CD4-positive, CD25-positive, alpha-beta regulatory T cell (primary cell): ENCODE data around the gene ZSWIM1. TPM values are rescaled to one million over a fixed set of nuclear protein-coding genes. Genes with fewer than 3 reads are reported as not detected.

Experiments used
- ATAC-seq, 2 donors: fragments of 150-1000 bp; cut with Tn5 transposase; one replicate each; pipeline ENCODE4 v1.10.0; 2021; ENCODE audit warnings: low read depth in 2 of 2, moderate number of reproducible peaks in 2 of 2, moderate library complexity in 1 of 2
- DNase-seq, 3 donors: peaks; one replicate each; pipeline versions ENCODE4 v3.0.0 to v3.0.0-alpha.2; 2012 to 2022; ENCODE audit warnings: mixed read lengths in 1 of 3
- H3K27ac ChIP-seq: one replicate; pipeline ENCODE4 v1.7.0; 2013; ENCODE audit warnings: mild to moderate bottlenecking, low read length; ENCODE audit not compliant: insufficient read depth, poor library complexity, severe bottlenecking
- H3K27me3 ChIP-seq: one replicate; pipeline ENCODE4 v1.7.0; 2013; ENCODE audit warnings: low read length; ENCODE audit not compliant: control insufficient read depth, insufficient read depth
- H3K36me3 ChIP-seq: one replicate; pipeline ENCODE4 v1.7.0; 2013; ENCODE audit warnings: mild to moderate bottlenecking, low read length, moderate library complexity; ENCODE audit not compliant: control insufficient read depth, insufficient read depth
- H3K4me1 ChIP-seq: 2 replicates; pipeline ENCODE4 v1.7.0; 2013; ENCODE audit warnings: mild to moderate bottlenecking, low read length; ENCODE audit not compliant: insufficient read depth, control insufficient read depth, poor library complexity, severe bottlenecking
- H3K4me3 ChIP-seq: one replicate; pipeline ENCODE4 v1.7.0; 2013; ENCODE audit warnings: low read depth, mild to moderate bottlenecking, low read length, moderate library complexity
- H3K9me3 ChIP-seq, 2 experiments: 1 replicate in 1 of 2; 2 replicates in 1 of 2; pipeline ENCODE4 v1.7.0; 2013; ENCODE audit warnings: low read length in 2 of 2, mild to moderate bottlenecking in 1 of 2, moderate library complexity in 1 of 2; ENCODE audit not compliant: control insufficient read depth in 2 of 2
- H3K27ac Mint-ChIP-seq, 3 donors: one replicate each; pipeline ENCODE4 v1.8.0; 2020 to 2022; ENCODE audit warnings: mild to moderate bottlenecking in 3 of 3, mixed read lengths in 3 of 3, moderate library complexity in 2 of 3
- H3K27me3 Mint-ChIP-seq: one replicate; pipeline ENCODE4 v1.8.0; 2022; ENCODE audit warnings: mild to moderate bottlenecking, mixed read lengths
- H3K36me3 Mint-ChIP-seq: one replicate; pipeline ENCODE4 v1.8.0; 2020; ENCODE audit warnings: mixed read lengths
- H3K4me1 Mint-ChIP-seq, 4 donors: one replicate each; pipeline ENCODE4 v1.8.0; 2020 to 2022; ENCODE audit warnings: mixed read lengths in 4 of 4, mild to moderate bottlenecking in 1 of 4
- H3K4me3 Mint-ChIP-seq, 4 donors: one replicate each; pipeline ENCODE4 v1.8.0; 2020 to 2022; ENCODE audit warnings: mild to moderate bottlenecking in 4 of 4, mixed read lengths in 4 of 4, moderate library complexity in 3 of 4
- H3K9me3 Mint-ChIP-seq, 7 donors: one replicate each; pipeline ENCODE4 v1.8.0; 2020 to 2022; ENCODE audit warnings: mixed read lengths in 7 of 7, mild to moderate bottlenecking in 3 of 7, moderate library complexity in 2 of 7
- polyA plus RNA-seq, 4 donors: library from polyadenylated mRNA; unstranded; fragments of 300-500 nt; fragmentation: Illumina TruSeq; gene quantifications; one replicate each; pipeline ENCODE4 v1.2.3, GENCODE V29; 2021
- total RNA-seq: library from RNA; stranded (reverse); gene quantifications from one replicate; pipeline ENCODE4 v1.2.3, GENCODE V29; 2022

Gene ZSWIM1
- total and polyA plus RNA-seq, 5 donors from 2014 or later: 1.3 to 7.7 (median 3.9) TPM

GRCh38 chr20:45890985-45891983 lies 10.3 kb downstream of the ZSWIM1 start, which contains the start of the genes CTSA and NEURL2:
Gene CTSA (plus strand): TSS chr20:45891335. CDS start chr20:45891569, 234 bp downstream.
Gene NEURL2 (minus strand): TSS chr20:45891208. CDS start chr20:45890991, 217 bp downstream.
- peak within 1 kb of the TSS; percentile 73 for H3K4me3 ChIP-seq
- no peaks in the 10 kb centered on the region for H3K9me3 Mint-ChIP-seq

GRCh38 chr20:45892049-45892825 lies 11.2 kb downstream of the ZSWIM1 start:
- Mint-ChIP-seq H3K4me3 (peak overlapping the region; percentile 93 to 94 (median 94)), H3K9me3 (no peaks in the 10 kb centered on the region), H3K27ac (peak overlapping the region; percentile 61 to 89 (median 80)), H3K27me3 (no peaks in the 10 kb centered on the region), H3K36me3 (peaks cover 15% of the 10 kb centered on the region), H3K4me1 (peaks cover 15 to 55% (median 27%) of the 10 kb centered on the region in 4 donors)
- no peaks in the 10 kb centered on the region for H3K9me3 ChIP-seq
- H3K27me3 ChIP-seq: no peaks in the 10 kb centered on the region
- peak overlapping the region; percentile 67 for H3K27ac ChIP-seq
- ATAC-seq: no peak
- peaks cover 23% of the 10 kb centered on the region for H3K36me3 ChIP-seq
- peak overlapping the region; percentile 73 for H3K4me3 ChIP-seq
- peaks cover 35% of the 10 kb centered on the region for H3K4me1 ChIP-seq
- no peak for DNase-seq

More at GRCh38 chr20:45890985-45891983, 10.3 kb downstream of the ZSWIM1 start, which contains the start of the genes CTSA and NEURL2:
- Mint-ChIP-seq H3K27me3 (no peaks in the 10 kb centered on the region), H3K4me1 (peaks cover 15 to 59% (median 27%) of the 10 kb centered on the region in 4 donors), H3K36me3 (peaks cover 14% of the 10 kb centered on the region), H3K4me3 (peak within 1 kb of the TSS; percentile 93 to 94 (median 94)), H3K27ac (peak within 1 kb of the TSS; percentile 89 to 97 (median 95))
- H3K27me3 ChIP-seq: no peaks in the 10 kb centered on the region
- H3K27ac ChIP-seq: peak within 1 kb of the TSS; percentile 67
- DNase-seq: peak; percentile 80 to 89 (median 80)
- no peaks in the 10 kb centered on the region for H3K9me3 ChIP-seq
- ATAC-seq: peak; percentile 73 to 76
- H3K4me1 ChIP-seq: peaks cover 35% of the 10 kb centered on the region
- peaks cover 15% of the 10 kb centered on the region for H3K36me3 ChIP-seq

GRCh38 chr20:45892828-45893500 lies 11.9 kb downstream of the ZSWIM1 start:
- peak overlapping the region; percentile 9 for H3K27ac ChIP-seq
- peaks cover 35% of the 10 kb centered on the region for H3K4me1 ChIP-seq
- no peaks in the 10 kb centered on the region for H3K27me3 ChIP-seq
- H3K27me3 Mint-ChIP-seq: no peaks in the 10 kb centered on the region
- no peaks in the 10 kb centered on the region for H3K9me3 ChIP-seq
- H3K4me1 Mint-ChIP-seq: peaks cover 15 to 51% (median 25%) of the 10 kb centered on the region in 4 donors
- peak in 1 of 3 donors; percentile 67 for DNase-seq
- peak overlapping the region; percentile 80 to 95 (median 89) for H3K27ac Mint-ChIP-seq
- peaks cover 27% of the 10 kb centered on the region for H3K36me3 ChIP-seq
- peaks cover 18% of the 10 kb centered on the region for H3K36me3 Mint-ChIP-seq
- peak overlapping the region; percentile 93 to 94 (median 94) for H3K4me3 Mint-ChIP-seq
- no peaks in the 10 kb centered on the region for H3K9me3 Mint-ChIP-seq
- ATAC-seq: peak; percentile 33 to 35
- H3K4me3 ChIP-seq: peak overlapping the region; percentile 73

DNA sequence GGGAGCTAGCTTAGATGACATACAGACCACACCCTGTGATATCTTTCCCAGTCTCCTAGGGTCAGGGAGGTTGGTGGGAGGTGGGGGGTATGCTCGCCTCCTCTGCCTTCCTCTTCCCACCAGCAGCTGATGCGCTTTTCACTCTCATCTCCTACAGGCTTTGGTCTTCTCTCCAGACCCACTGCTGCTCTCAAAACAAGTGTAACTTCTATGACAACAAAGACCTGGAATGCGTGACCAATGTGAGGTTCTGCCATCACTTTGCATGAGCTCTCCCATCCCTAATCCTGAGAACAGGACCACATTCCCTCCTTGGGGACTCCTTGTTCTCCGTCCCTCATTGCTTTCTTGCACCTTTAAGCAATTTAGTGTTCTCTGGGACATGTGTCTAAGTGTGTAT lies 12.8 kb downstream of the ZSWIM1 start:
- Mint-ChIP-seq H3K36me3 (peaks cover 18% of the 10 kb centered on the region), H3K9me3 (no peaks in the 10 kb centered on the region), H3K4me3 (peak overlapping the region; percentile 47 to 94 (median 90)), H3K27ac (peak overlapping the region; percentile 65 to 90 (median 80)), H3K27me3 (no peaks in the 10 kb centered on the region), H3K4me1 (peaks cover 15 to 46% (median 25%) of the 10 kb centered on the region in 4 donors)
- Histone ChIP-seq H3K27ac (peak overlapping the region; percentile 25), H3K36me3 (peaks cover 35% of the 10 kb centered on the region), H3K27me3 (no peaks in the 10 kb centered on the region), H3K4me1 (peaks cover 35% of the 10 kb centered on the region), H3K4me3 (no peak overlapping the region), H3K9me3 (no peaks in the 10 kb centered on the region)
- no peak for DNase-seq
- ATAC-seq: no peak

DNA sequence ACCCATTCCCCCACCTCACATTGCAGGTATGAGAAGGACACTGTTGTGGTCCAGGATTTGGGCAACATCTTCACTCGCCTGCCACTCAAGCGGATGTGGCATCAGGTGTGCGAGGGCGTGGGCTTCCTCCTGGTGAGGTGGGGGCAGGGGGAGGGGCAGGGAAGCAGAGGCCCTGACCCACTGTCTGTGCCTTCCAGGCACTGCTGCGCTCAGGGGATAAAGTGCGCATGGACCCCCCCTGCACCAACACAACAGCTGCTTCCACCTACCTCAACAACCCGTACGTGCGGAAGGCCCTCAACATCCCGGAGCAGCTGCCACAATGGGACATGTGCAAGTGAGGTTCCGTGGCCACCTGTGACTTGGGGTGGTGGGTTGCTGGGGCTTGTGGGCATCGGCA lies 13.8 kb downstream of the ZSWIM1 start:
- Mint-ChIP-seq H3K9me3 (no peaks in the 10 kb centered on the region), H3K27me3 (no peaks in the 10 kb centered on the region), H3K36me3 (peaks cover 18% of the 10 kb centered on the region), H3K4me3 (peak overlapping the region in 1 of 4 donors; percentile 38), H3K4me1 (peaks cover 12 to 40% (median 25%) of the 10 kb centered on the region in 4 donors), H3K27ac (no peak overlapping the region)
- H3K27me3 ChIP-seq: no peaks in the 10 kb centered on the region
- H3K4me3 ChIP-seq: no peak overlapping the region
- no peak for DNase-seq
- H3K36me3 ChIP-seq: peaks cover 40% of the 10 kb centered on the region
- ATAC-seq: no peak
- no peak overlapping the region for H3K27ac ChIP-seq
- peaks cover 34% of the 10 kb centered on the region for H3K4me1 ChIP-seq
- no peaks in the 10 kb centered on the region for H3K9me3 ChIP-seq

DNA sequence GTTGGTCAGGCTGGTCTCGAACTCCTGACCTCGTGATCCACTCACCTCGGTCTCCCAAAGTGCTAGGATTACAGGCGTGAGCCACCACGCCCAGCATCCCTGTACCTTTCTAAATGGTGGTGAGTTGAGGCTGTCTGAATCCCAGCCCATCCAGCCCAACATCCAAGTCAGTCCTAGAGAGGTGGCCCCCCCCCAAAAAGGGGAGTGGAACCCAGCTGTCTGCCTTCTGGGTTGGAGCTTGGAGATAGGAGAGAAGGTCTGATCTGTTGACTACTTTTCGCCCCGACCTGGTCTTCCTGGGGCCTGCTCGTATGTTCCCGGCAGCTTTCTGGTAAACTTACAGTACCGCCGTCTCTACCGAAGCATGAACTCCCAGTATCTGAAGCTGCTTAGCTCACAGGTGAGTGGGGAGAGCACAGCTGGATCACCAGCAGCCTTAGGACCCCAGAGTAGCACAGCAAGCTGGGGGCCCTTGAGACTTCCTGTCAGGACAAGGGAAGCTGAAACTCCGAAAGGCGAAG lies 15.7 kb downstream of the ZSWIM1 start:
- no peak overlapping the region for H3K4me3 ChIP-seq
- H3K27me3 ChIP-seq: no peaks in the 10 kb centered on the region
- no peak for ATAC-seq
- no peaks in the 10 kb centered on the region for H3K9me3 Mint-ChIP-seq
- H3K27ac Mint-ChIP-seq: peak overlapping the region in 1 of 3 donors; percentile 26
- peaks cover 40% of the 10 kb centered on the region for H3K36me3 ChIP-seq
- no peak overlapping the region for H3K27ac ChIP-seq
- H3K4me1 ChIP-seq: peaks cover 18% of the 10 kb centered on the region
- H3K4me1 Mint-ChIP-seq: peaks cover 8 to 29% (median 19%) of the 10 kb centered on the region in 4 donors
- H3K36me3 Mint-ChIP-seq: peaks cover 18% of the 10 kb centered on the region
- no peaks in the 10 kb centered on the region for H3K27me3 Mint-ChIP-seq
- H3K9me3 ChIP-seq: no peaks in the 10 kb centered on the region
- no peak overlapping the region for H3K4me3 Mint-ChIP-seq
- no peak for DNase-seq
